Astrocyte (in vitro differentiated cells and primary cell): ENCODE data around the gene TMEM31. TPM values are rescaled to one million over a fixed set of nuclear protein-coding genes. Genes with fewer than 3 reads are reported as not detected.

ENCODE experiments used
- DNase-seq: peaks from one replicate; pipeline ENCODE4 v3.0.0-alpha.2; 2010; ENCODE audit warnings: low read depth
- FAIRE-seq: peaks from 2 replicates; lab custom pipeline; 2011; peaks lifted over from hg19 to GRCh38; lab: Jason Lieb, UNC
- H2AFZ ChIP-seq: 2 replicates; pipeline ENCODE4 v1.6.0; 2012; ENCODE audit warnings: low read depth, low read length, inconsistent platforms
- H3K27ac ChIP-seq: 2 replicates; pipeline ENCODE4 v1.5.1; 2011; ENCODE audit warnings: low read depth, low read length, inconsistent platforms
- H3K27me3 ChIP-seq: 2 replicates; pipeline ENCODE4 v1.6.0; 2011; ENCODE audit warnings: low read length, inconsistent platforms; ENCODE audit not compliant: insufficient read depth
- H3K36me3 ChIP-seq: 2 replicates; pipeline ENCODE4 v1.5.1; 2011; ENCODE audit warnings: low read length, inconsistent platforms; ENCODE audit not compliant: insufficient read depth
- H3K4me1 ChIP-seq: 2 replicates; pipeline ENCODE4 v1.5.1; 2011; ENCODE audit warnings: low read length, inconsistent platforms; ENCODE audit not compliant: insufficient read depth
- H3K4me2 ChIP-seq: 2 replicates; pipeline ENCODE4 v1.6.0; 2012; ENCODE audit warnings: low read length, inconsistent platforms
- H3K4me3 ChIP-seq: 2 replicates; pipeline ENCODE4 v1.5.1; 2011; ENCODE audit warnings: low read depth, mild to moderate bottlenecking, low read length, inconsistent platforms; ENCODE audit not compliant: insufficient read depth
- H3K79me2 ChIP-seq: 2 replicates; pipeline ENCODE4 v1.6.0; 2012; ENCODE audit warnings: mild to moderate bottlenecking, low read length, inconsistent platforms; ENCODE audit not compliant: insufficient read depth
- H3K9ac ChIP-seq: 2 replicates; pipeline ENCODE4 v1.6.0; 2012; ENCODE audit warnings: mild to moderate bottlenecking, low read length, inconsistent platforms
- H3K9me3 ChIP-seq: 2 replicates; pipeline ENCODE4 v1.5.1; 2012; ENCODE audit warnings: low read depth, mild to moderate bottlenecking, low read length, inconsistent platforms; ENCODE audit not compliant: insufficient read depth
- H4K20me1 ChIP-seq: 2 replicates; pipeline ENCODE4 v1.6.0; 2012; ENCODE audit warnings: low read length, inconsistent platforms; ENCODE audit not compliant: insufficient read depth
- H3K27ac Mint-ChIP-seq: one replicate; pipeline ENCODE4 v1.8.0; 2021; ENCODE audit warnings: mild to moderate bottlenecking, mixed read lengths; ENCODE audit not compliant: unreplicated experiment
- H3K27me3 Mint-ChIP-seq: one replicate; pipeline ENCODE4 v1.8.0; 2021; ENCODE audit warnings: low read depth, mixed read lengths; ENCODE audit not compliant: unreplicated experiment
- H3K36me3 Mint-ChIP-seq: one replicate; pipeline ENCODE4 v1.8.0; 2021; ENCODE audit warnings: low read depth, mixed read lengths; ENCODE audit not compliant: unreplicated experiment
- H3K4me1 Mint-ChIP-seq: one replicate; pipeline ENCODE4 v1.8.0; 2021; ENCODE audit warnings: low read depth, mixed read lengths; ENCODE audit not compliant: unreplicated experiment
- H3K4me3 Mint-ChIP-seq: one replicate; pipeline ENCODE4 v1.8.0; 2021; ENCODE audit warnings: mild to moderate bottlenecking, moderate library complexity, mixed read lengths; ENCODE audit not compliant: unreplicated experiment
- H3K9me3 Mint-ChIP-seq: one replicate; pipeline ENCODE4 v1.8.0; 2021; ENCODE audit warnings: mild to moderate bottlenecking, mixed read lengths; ENCODE audit not compliant: unreplicated experiment
- EZH2 ChIP-seq: IDR thresholded peaks from 2 replicates; pipeline ENCODE4 v1.6.1; 2012; ENCODE audit warnings: mild to moderate bottlenecking, low read length, inconsistent platforms; ENCODE audit not compliant: insufficient read depth
- total RNA-seq: library from RNA; stranded (reverse); gene quantifications from 2 replicates; pipeline ENCODE4 v1.2.1, GENCODE V29; 2021
- TF ChIP-seq, protein P1 (sequence below): IDR thresholded peaks from 2 replicates; pipeline ENCODE4 v1.5.1; 2011; ENCODE audit warnings: low read depth, mild to moderate bottlenecking, inconsistent platforms, low read length, moderate library complexity; ENCODE audit not compliant: insufficient read depth

The TMEM31 gene
- total RNA-seq, 1 donor from 2014 or later: 0.43 TPM

DNA sequence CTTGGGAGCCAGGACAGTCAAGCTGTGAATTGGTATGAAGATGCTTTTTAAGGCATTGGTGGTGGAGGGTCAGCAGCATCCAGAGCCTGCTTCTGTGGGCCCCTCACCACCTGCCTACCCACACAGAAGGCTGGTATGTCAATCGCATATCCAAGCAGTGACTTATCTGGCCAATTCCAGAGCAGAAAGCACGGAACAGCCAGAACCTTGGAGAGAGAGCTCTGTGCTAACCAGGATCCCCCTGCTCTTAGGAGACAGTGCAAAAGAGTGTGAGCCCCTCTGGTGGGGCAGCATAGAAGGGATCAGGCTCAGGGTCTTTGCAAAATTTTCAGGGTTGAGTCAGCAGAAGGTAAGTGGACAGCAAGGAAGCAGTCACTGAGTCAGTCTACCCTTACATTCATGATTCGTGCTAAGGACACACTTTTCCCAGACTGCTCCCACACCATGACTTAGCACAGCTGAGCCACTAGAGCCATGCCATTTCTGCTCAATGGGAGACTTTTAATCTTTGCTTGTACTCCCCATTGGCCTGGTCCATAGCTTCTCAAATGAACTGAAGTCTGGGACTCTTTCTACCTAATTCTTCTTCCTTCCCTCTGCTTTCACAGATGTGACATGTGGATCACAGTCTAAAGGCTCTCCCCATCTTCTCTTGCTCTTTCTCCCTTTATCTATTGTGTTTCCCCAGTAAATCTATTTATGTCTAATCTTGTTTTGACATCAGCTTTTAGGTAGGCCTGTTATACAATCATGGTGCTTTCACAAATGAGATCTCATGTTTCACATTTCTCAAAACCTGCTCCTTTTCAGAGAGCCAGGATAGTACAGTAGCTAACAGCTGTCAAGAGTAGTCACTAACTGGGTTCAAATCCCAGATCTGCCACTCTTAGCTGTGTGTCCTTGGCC, 44.3 kb upstream of the TMEM31 start:
- H3K4me1 Mint-ChIP-seq: peaks cover 4% of the 10 kb centered on the region
- no peaks in the 10 kb centered on the region for H3K9me3 ChIP-seq
- H3K79me2 ChIP-seq: no peaks in the 10 kb centered on the region
- H3K36me3 ChIP-seq: no peaks in the 10 kb centered on the region
- no peak overlapping the region for H3K4me3 Mint-ChIP-seq
- DNase-seq: no peak
- no peak overlapping the region for H3K9ac ChIP-seq
- no peaks in the 10 kb centered on the region for H4K20me1 ChIP-seq
- H3K27me3 Mint-ChIP-seq: no peaks in the 10 kb centered on the region
- TF ChIP-seq, protein P1, sequence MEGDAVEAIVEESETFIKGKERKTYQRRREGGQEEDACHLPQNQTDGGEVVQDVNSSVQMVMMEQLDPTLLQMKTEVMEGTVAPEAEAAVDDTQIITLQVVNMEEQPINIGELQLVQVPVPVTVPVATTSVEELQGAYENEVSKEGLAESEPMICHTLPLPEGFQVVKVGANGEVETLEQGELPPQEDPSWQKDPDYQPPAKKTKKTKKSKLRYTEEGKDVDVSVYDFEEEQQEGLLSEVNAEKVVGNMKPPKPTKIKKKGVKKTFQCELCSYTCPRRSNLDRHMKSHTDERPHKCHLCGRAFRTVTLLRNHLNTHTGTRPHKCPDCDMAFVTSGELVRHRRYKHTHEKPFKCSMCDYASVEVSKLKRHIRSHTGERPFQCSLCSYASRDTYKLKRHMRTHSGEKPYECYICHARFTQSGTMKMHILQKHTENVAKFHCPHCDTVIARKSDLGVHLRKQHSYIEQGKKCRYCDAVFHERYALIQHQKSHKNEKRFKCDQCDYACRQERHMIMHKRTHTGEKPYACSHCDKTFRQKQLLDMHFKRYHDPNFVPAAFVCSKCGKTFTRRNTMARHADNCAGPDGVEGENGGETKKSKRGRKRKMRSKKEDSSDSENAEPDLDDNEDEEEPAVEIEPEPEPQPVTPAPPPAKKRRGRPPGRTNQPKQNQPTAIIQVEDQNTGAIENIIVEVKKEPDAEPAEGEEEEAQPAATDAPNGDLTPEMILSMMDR: no peak
- no peak for TF ChIP-seq EZH2
- no peaks in the 10 kb centered on the region for H3K36me3 Mint-ChIP-seq
- H3K27ac Mint-ChIP-seq: no peak overlapping the region
- H3K27ac ChIP-seq: no peak overlapping the region
- H3K4me3 ChIP-seq: no peak overlapping the region
- H3K9me3 Mint-ChIP-seq: no peaks in the 10 kb centered on the region
- no peak overlapping the region for H3K4me2 ChIP-seq
- no peaks in the 10 kb centered on the region for H3K4me1 ChIP-seq
- FAIRE-seq: peak; percentile 86
- no peak overlapping the region for H2AFZ ChIP-seq
- H3K27me3 ChIP-seq: no peaks in the 10 kb centered on the region

DNA sequence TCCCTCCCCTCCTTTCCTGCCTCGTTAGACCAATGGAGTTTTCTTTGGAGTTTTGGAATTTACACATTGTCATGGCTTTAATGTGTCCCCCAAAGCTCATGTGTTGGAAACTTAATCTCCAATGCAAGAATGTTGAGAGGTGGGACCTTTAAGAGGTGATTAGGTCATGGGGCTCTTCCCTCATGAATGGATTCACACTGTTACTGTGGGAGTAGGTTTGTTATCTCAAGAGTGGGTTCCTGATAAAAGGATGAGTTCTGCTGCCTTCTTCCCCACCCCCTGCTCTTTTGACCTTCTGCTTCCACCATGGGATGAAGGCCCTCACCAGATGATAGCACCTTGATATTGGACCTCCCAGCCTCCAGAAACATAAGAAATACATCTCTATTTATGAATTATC, 41.0 kb upstream of the TMEM31 start:
- no peak overlapping the region for H3K4me2 ChIP-seq
- no peak overlapping the region for H3K4me3 ChIP-seq
- DNase-seq: no peak
- no peak overlapping the region for H3K27ac Mint-ChIP-seq
- H3K9me3 Mint-ChIP-seq: no peaks in the 10 kb centered on the region
- no peaks in the 10 kb centered on the region for H3K36me3 ChIP-seq
- H3K9me3 ChIP-seq: no peaks in the 10 kb centered on the region
- no peaks in the 10 kb centered on the region for H3K4me1 ChIP-seq
- H3K4me3 Mint-ChIP-seq: no peak overlapping the region
- peaks cover 4% of the 10 kb centered on the region for H3K4me1 Mint-ChIP-seq
- TF ChIP-seq, protein P1: no peak
- no peak for TF ChIP-seq EZH2
- FAIRE-seq: peak; percentile 68
- no peaks in the 10 kb centered on the region for H3K27me3 Mint-ChIP-seq
- H4K20me1 ChIP-seq: peaks cover 4% of the 10 kb centered on the region
- no peak overlapping the region for H3K9ac ChIP-seq
- H3K79me2 ChIP-seq: no peaks in the 10 kb centered on the region
- H3K27me3 ChIP-seq: no peaks in the 10 kb centered on the region
- no peak overlapping the region for H3K27ac ChIP-seq
- no peaks in the 10 kb centered on the region for H3K36me3 Mint-ChIP-seq
- no peak overlapping the region for H2AFZ ChIP-seq
